Measurements from ENCODE around the gene SYNE1.
"Not testable (repeated sequence)": the region's sequence is repeated elsewhere in the genome, so short reads cannot be mapped to it uniquely, and the experiment has no call there.

SYNE1 gene

GRCh38 chr6:152563177-152563576 lies 74.0 kb downstream of the SYNE1 start:
- no peak for DNase-seq

GRCh38 chr6:152558798-152559197 lies 78.4 kb downstream of the SYNE1 start:
- DNase-seq = not testable (repeated sequence)

- DNase-seq = no peak
These were observed 79.7 kb downstream of the SYNE1 start for GRCh38 chr6:152557502-152557901.

GRCh38 chr6:152554851-152555250 lies 82.3 kb downstream of the SYNE1 start:
- no peak for DNase-seq

GRCh38 chr6:152552616-152553209 lies 84.4 kb downstream of the SYNE1 start:
- peak in 1 of 2 experiments; percentile 45 for DNase-seq

- no peak for DNase-seq
These were observed 93.6 kb downstream of the SYNE1 start for GRCh38 chr6:152543519-152543918.

- no peak for DNase-seq
These were observed 96.8 kb downstream of the SYNE1 start for GRCh38 chr6:152540381-152540780.

- no peak for DNase-seq
These were observed 102.6 kb downstream of the SYNE1 start for GRCh38 chr6:152534541-152534940.

GRCh38 chr6:152532556-152533422 lies 104.4 kb downstream of the SYNE1 start:
- DNase-seq = no peak

- DNase-seq = no peak
These were observed 105.5 kb downstream of the SYNE1 start for GRCh38 chr6:152531659-152532058.

GRCh38 chr6:152529369-152529768 lies 107.8 kb downstream of the SYNE1 start:
- no peak for DNase-seq

GRCh38 chr6:152514120-152514519 lies 123.0 kb downstream of the SYNE1 start:
- DNase-seq = not testable (repeated sequence)

GRCh38 chr6:152509916-152510315 lies 127.2 kb downstream of the SYNE1 start:
- no peak for DNase-seq

GRCh38 chr6:152508477-152508876 lies 128.7 kb downstream of the SYNE1 start:
- no peak for DNase-seq

GRCh38 chr6:152503546-152503945 lies 133.6 kb downstream of the SYNE1 start:
- DNase-seq = no peak

- DNase-seq = no peak
These were observed 134.6 kb downstream of the SYNE1 start for GRCh38 chr6:152502421-152503188.

GRCh38 chr6:152499931-152500330 lies 137.2 kb downstream of the SYNE1 start:
- DNase-seq = no peak

- DNase-seq = no peak
These were observed 140.4 kb downstream of the SYNE1 start for GRCh38 chr6:152496731-152497130.

- not testable (repeated sequence) for DNase-seq
These were observed 141.7 kb downstream of the SYNE1 start for GRCh38 chr6:152495456-152495855.

GRCh38 chr6:152492281-152492680 lies 144.9 kb downstream of the SYNE1 start:
- DNase-seq = not testable (repeated sequence)

GRCh38 chr6:152491501-152491900 lies 145.7 kb downstream of the SYNE1 start:
- not testable (repeated sequence) for DNase-seq

GRCh38 chr6:152490971-152491378 lies 146.2 kb downstream of the SYNE1 start:
- not testable (repeated sequence) for DNase-seq

GRCh38 chr6:152484806-152485205 lies 152.4 kb downstream of the SYNE1 start:
- no peak for DNase-seq

- no peak for DNase-seq
These were observed 154.9 kb downstream of the SYNE1 start for GRCh38 chr6:152482289-152482688.

Data from NCI-H446 (cell line).